ENCODE measurements around the gene ANKRD66.

DNA sequence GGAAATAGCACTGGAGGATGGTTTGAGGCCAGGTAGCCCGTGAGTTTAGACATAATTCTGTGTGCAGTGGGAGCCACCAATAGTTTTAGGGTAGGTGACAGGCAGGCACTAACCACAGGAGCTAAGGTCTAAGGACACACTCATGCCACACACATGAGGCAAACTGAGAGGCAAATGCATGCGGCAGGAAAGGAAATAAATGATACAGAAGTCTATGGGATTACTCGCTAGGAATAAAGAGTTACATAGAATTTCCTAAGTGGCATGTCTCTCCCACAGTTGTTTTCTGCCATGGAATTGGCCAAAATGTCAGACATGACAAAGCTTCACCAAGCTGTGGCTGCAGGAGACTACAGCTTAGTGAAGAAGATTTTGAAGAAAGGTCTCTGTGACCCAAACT, 4.9 kb downstream of the ANKRD66 start:
- TF ChIP-seq ZFP36 (IDR thresholded peaks at IDR 0.05; ENCODE audit: borderline replicate concordance, partially characterized antibody): no peak
- no peak for TF ChIP-seq CTCF (IDR thresholded peaks at IDR 0.05)
- TF ChIP-seq PHF8 (IDR thresholded peaks at IDR 0.05; ENCODE audit: borderline replicate concordance, low read depth): no peak
- no peak for TF ChIP-seq ZC3H11A (IDR thresholded peaks at IDR 0.05)
- no peak for TF ChIP-seq CEBPB (IDR thresholded peaks at IDR 0.05)
- TF ChIP-seq, protein P1, sequence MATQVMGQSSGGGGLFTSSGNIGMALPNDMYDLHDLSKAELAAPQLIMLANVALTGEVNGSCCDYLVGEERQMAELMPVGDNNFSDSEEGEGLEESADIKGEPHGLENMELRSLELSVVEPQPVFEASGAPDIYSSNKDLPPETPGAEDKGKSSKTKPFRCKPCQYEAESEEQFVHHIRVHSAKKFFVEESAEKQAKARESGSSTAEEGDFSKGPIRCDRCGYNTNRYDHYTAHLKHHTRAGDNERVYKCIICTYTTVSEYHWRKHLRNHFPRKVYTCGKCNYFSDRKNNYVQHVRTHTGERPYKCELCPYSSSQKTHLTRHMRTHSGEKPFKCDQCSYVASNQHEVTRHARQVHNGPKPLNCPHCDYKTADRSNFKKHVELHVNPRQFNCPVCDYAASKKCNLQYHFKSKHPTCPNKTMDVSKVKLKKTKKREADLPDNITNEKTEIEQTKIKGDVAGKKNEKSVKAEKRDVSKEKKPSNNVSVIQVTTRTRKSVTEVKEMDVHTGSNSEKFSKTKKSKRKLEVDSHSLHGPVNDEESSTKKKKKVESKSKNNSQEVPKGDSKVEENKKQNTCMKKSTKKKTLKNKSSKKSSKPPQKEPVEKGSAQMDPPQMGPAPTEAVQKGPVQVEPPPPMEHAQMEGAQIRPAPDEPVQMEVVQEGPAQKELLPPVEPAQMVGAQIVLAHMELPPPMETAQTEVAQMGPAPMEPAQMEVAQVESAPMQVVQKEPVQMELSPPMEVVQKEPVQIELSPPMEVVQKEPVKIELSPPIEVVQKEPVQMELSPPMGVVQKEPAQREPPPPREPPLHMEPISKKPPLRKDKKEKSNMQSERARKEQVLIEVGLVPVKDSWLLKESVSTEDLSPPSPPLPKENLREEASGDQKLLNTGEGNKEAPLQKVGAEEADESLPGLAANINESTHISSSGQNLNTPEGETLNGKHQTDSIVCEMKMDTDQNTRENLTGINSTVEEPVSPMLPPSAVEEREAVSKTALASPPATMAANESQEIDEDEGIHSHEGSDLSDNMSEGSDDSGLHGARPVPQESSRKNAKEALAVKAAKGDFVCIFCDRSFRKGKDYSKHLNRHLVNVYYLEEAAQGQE (IDR thresholded peaks at IDR 0.05): no peak
